Astrocyte of the spinal cord (primary cell): Measurements from ENCODE around the gene ZGRF1.

Experiments used
- DNase-seq: peaks from one replicate; pipeline ENCODE4 v3.0.0; 2011; ENCODE audit warnings: low read depth, low spot score
- H3K4me3 ChIP-seq: 2 replicates; pipeline ENCODE4 v1.5.1; 2011; ENCODE audit warnings: low read depth, mild to moderate bottlenecking, low read length, moderate library complexity
- in situ Hi-C: cut with HindIII; loops from 2 replicates; pipeline ENCODE4 v1.10.0; 2017; ENCODE audit warnings: low sequenced_read_pairs
- TF ChIP-seq, protein P1 (sequence below): IDR thresholded peaks from 2 replicates; pipeline ENCODE4 v1.5.1; 2012; ENCODE audit warnings: low read depth, mild to moderate bottlenecking, low read length, inconsistent platforms

Gene ZGRF1

DNA sequence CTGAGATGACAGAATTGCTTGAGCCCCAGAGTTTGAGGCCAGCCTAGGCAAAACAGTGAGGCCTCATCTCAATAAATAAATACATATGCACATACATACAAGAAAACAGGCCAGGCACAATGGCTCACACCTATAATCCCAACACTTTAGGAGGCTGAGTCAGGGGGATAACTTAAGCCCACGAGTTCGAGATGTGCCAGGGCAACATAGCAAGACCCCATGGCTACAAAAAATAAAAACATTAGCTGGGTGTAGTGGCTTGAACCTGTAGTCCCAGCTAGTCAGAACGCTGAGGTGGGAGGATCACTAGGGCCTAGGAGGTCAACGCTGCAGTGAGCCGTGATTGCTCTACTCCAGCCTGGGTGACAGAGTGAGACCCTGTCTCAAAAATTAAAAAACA is 69.2 kb downstream of the ZGRF1 start:
- TF ChIP-seq, protein P1, sequence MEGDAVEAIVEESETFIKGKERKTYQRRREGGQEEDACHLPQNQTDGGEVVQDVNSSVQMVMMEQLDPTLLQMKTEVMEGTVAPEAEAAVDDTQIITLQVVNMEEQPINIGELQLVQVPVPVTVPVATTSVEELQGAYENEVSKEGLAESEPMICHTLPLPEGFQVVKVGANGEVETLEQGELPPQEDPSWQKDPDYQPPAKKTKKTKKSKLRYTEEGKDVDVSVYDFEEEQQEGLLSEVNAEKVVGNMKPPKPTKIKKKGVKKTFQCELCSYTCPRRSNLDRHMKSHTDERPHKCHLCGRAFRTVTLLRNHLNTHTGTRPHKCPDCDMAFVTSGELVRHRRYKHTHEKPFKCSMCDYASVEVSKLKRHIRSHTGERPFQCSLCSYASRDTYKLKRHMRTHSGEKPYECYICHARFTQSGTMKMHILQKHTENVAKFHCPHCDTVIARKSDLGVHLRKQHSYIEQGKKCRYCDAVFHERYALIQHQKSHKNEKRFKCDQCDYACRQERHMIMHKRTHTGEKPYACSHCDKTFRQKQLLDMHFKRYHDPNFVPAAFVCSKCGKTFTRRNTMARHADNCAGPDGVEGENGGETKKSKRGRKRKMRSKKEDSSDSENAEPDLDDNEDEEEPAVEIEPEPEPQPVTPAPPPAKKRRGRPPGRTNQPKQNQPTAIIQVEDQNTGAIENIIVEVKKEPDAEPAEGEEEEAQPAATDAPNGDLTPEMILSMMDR = no peak
- in situ Hi-C loops = no loop called here
- no peak overlapping the region for H3K4me3 ChIP-seq
- no peak for DNase-seq

- no peak overlapping the region for H3K4me3 ChIP-seq
- no peak for DNase-seq
- TF ChIP-seq, protein P1 = no peak
- in situ Hi-C loops = no loop called here
Observed at GRCh38 chr4:112564706-112565270, 71.9 kb downstream of the ZGRF1 start.

DNA sequence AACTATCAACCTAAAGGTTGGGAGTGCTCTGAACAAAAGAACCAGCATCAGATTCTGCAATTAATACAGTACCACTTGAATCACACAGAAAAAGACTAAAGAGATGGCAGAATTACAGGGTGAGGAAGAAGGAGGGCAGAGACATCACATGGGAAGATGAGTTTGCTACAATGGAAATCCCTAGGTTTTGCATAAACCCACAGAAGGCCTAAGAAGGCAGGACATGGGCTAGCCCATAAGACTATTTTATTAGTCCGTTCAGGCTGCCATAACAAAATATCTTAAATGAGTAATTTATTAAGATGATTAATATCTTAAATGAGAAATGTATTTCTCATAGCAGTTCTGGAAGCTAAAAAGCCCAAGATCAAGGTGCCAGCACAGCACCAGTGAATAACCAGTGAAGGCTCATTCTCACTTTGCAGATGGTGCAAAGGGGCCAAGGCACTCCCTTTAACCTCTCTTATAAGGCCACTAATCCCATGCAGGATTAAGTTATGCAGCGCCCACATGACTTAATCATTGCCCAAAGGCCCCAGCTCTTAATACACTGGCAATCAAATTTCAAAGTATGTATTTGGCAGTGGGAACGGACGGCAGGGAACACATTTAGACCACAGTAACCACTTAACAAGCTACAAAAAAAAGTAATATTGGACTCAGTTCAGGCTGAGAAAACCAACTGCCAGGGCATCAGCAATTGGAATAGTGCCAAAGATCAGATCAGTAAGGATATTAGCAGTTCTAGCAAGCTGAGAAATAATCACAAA is 73.1 kb downstream of the ZGRF1 start:
- H3K4me3 ChIP-seq = no peak overlapping the region
- DNase-seq = no peak
- in situ Hi-C loops = no loop called here
- TF ChIP-seq, protein P1 = no peak

- DNase-seq = no peak
- in situ Hi-C loops = no loop called here
- TF ChIP-seq, protein P1 = no peak
- H3K4me3 ChIP-seq = no peak overlapping the region
Observed at GRCh38 chr4:112562254-112562879, 74.3 kb downstream of the ZGRF1 start.

DNA sequence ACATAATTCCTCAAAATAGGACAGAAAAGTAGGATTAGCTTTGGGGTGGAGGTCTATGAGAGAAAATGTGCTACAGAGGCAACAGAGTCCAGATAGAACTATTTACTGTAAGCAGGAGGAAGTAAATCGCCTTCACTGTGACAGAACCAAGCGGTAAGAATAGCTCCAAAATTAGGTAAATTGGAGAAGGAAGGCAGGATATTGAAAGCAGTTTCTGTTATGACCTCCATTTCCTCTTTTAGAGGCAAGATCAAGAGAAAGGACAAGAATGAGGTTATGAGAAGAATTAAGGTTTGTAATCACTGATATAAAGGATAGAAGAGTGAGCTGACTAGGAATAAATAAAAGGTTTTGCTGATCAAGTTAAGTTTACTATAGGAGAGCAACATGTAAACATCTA is 76.6 kb downstream of the ZGRF1 start:
- in situ Hi-C loops = no loop called here
- TF ChIP-seq, protein P1 = no peak
- no peak for DNase-seq
- H3K4me3 ChIP-seq = no peak overlapping the region

DNA sequence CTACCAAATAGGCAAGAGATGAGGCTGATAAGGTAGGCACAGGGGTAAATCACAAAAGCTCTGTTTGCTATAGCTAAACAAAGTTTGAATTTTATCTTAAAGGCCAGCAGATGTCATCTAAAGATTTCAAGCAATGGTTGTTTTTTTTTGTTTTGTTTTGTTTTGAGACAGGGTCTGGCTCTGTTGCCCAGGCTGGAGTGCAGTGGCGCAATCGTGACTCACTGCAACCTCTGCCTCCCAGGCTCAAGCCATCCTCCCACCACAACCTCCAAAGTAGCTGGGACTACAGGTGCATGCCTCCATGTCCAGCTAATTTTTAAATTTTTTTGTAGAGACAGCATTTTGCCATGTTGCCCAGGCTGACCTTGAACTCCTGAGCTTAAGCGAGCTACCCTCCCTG is 77.7 kb downstream of the ZGRF1 start:
- DNase-seq = no peak
- in situ Hi-C loops = no loop called here
- TF ChIP-seq, protein P1 = no peak
- no peak overlapping the region for H3K4me3 ChIP-seq
